WTC11 (cell line): Measurements from ENCODE around the gene RAD51. TPM values are rescaled to one million over a fixed set of nuclear protein-coding genes. Genes with fewer than 3 reads are reported as not detected.

Experiments used
- ATAC-seq: fragments of 200-7000 bp; cut with Tn5 transposase; 2 replicates; pipeline ENCODE4 v1.10.0; 2021; ENCODE audit warnings: mild to moderate bottlenecking, moderate library complexity
- CTCF ChIA-PET: fragments of 300-600 bp; sonication (Branson Sonifier 250); formaldehyde crosslinking; loops from one replicate; lab custom pipeline; 2021; ENCODE audit warnings: antibody characterized with exemption; lab: Charles Lee
- POLR2A ChIA-PET: fragments of 350-600 bp; sonication (Branson Sonifier 250); formaldehyde crosslinking; loops from one replicate; lab custom pipeline; 2021; ENCODE audit warnings: antibody characterized with exemption; lab: Charles Lee
- DNase-seq: peaks from one replicate; pipeline ENCODE4 v3.0.0; 2021; ENCODE audit warnings: low spot score
- H3K27ac Mint-ChIP-seq: 2 replicates; pipeline ENCODE4 v1.8.0; 2021; ENCODE audit warnings: mixed read lengths
- H3K27me3 Mint-ChIP-seq: 2 replicates; pipeline ENCODE4 v1.8.0; 2021; ENCODE audit warnings: low read depth, mild to moderate bottlenecking, moderate library complexity, mixed read lengths
- H3K36me3 Mint-ChIP-seq: 2 replicates; pipeline ENCODE4 v1.8.0; 2021; ENCODE audit warnings: mixed read lengths
- H3K4me1 Mint-ChIP-seq: 2 replicates; pipeline ENCODE4 v1.8.0; 2022; ENCODE audit warnings: mixed read lengths
- H3K4me3 Mint-ChIP-seq: 2 replicates; pipeline ENCODE4 v1.8.0; 2021; ENCODE audit warnings: mild to moderate bottlenecking, moderate library complexity, mixed read lengths
- H3K9me3 Mint-ChIP-seq: 2 replicates; pipeline ENCODE4 v1.8.0; 2021; ENCODE audit warnings: mixed read lengths
- GRHL2 ChIP-seq: fragments of 250-450 bp; sonication (Bioruptor Pico); IDR thresholded peaks from 2 replicates; pipeline ENCODE4 v1.8.0; 2022; ENCODE audit warnings: mild to moderate bottlenecking, moderate library complexity; ENCODE audit not compliant: insufficient replicate concordance, severe bottlenecking
- NFE2L1 ChIP-seq: sonication (generic); formaldehyde crosslinking; IDR thresholded peaks from 2 replicates; pipeline ENCODE4 v1.8.1; 2023; ENCODE audit warnings: missing genetic modification reagents
- SP1 ChIP-seq: sonication (generic); formaldehyde crosslinking; conservative IDR thresholded peaks from 2 replicates; pipeline ENCODE4 v1.8.1; 2022; ENCODE audit warnings: missing genetic modification reagents
- ZNF219 ChIP-seq: sonication (generic); formaldehyde crosslinking; IDR thresholded peaks from 2 replicates; pipeline ENCODE4 v1.8.0; 2023; ENCODE audit warnings: missing genetic modification reagents, mild to moderate bottlenecking, borderline replicate concordance
- ZNF263 ChIP-seq: sonication (generic); formaldehyde crosslinking; IDR thresholded peaks from 2 replicates; pipeline ENCODE4 v1.8.1; 2022; ENCODE audit warnings: low read depth, mild to moderate bottlenecking, moderate library complexity, missing genetic modification reagents
- total RNA-seq: library from RNA; stranded (reverse); gene quantifications from 3 replicates; pipeline ENCODE4 v1.2.3, GENCODE V29; 2021
- TF ChIP-seq, protein P1 (sequence below): sonication (generic); formaldehyde crosslinking; conservative IDR thresholded peaks from 2 replicates; pipeline ENCODE4 v1.8.1; 2022; ENCODE audit warnings: mild to moderate bottlenecking, missing genetic modification reagents
- TF ChIP-seq, protein P2 (sequence below): sonication (generic); formaldehyde crosslinking; IDR thresholded peaks from 2 replicates; pipeline ENCODE4 v1.8.1; 2022; ENCODE audit warnings: low read depth, missing genetic modification reagents, borderline replicate concordance
- TF ChIP-seq, protein P3 (sequence below): sonication (generic); formaldehyde crosslinking; IDR thresholded peaks from 2 replicates; pipeline ENCODE4 v1.8.0; 2022; ENCODE audit warnings: mild to moderate bottlenecking, missing genetic modification reagents
- TF ChIP-seq, protein P4 (sequence below): sonication (generic); formaldehyde crosslinking; IDR thresholded peaks from 2 replicates; pipeline ENCODE4 v1.8.1; 2023; ENCODE audit warnings: mild to moderate bottlenecking, missing genetic modification reagents, borderline replicate concordance
- TF ChIP-seq, protein P5 (sequence below): fragments of 200-600 bp; IDR thresholded peaks from 2 replicates; pipeline ENCODE4 v1.8.0; 2022; ENCODE audit warnings: antibody characterized with exemption
- TF ChIP-seq, protein P6 (sequence below): fragments of 250-450 bp; sonication (Bioruptor Pico); IDR thresholded peaks from 2 replicates; pipeline ENCODE4 v1.9.0; 2021; ENCODE audit warnings: mild to moderate bottlenecking
- TF ChIP-seq, protein P7 (sequence below): sonication (generic); formaldehyde crosslinking; IDR thresholded peaks from 2 replicates; pipeline ENCODE4 v1.8.0; 2022; ENCODE audit warnings: mild to moderate bottlenecking, missing genetic modification reagents
- TF ChIP-seq, protein P8 (sequence below): fragments of 250-450 bp; sonication (Bioruptor Pico); IDR thresholded peaks from 2 replicates; pipeline ENCODE4 v1.9.0; 2021; ENCODE audit warnings: mild to moderate bottlenecking
- TF ChIP-seq, protein P9 (sequence below): sonication (generic); formaldehyde crosslinking; IDR thresholded peaks from 2 replicates; pipeline ENCODE4 v1.8.0; 2022; ENCODE audit warnings: mild to moderate bottlenecking, missing genetic modification reagents

The RAD51 gene
- total RNA-seq, 1 experiment from 2014 or later: 36.4 TPM

DNA sequence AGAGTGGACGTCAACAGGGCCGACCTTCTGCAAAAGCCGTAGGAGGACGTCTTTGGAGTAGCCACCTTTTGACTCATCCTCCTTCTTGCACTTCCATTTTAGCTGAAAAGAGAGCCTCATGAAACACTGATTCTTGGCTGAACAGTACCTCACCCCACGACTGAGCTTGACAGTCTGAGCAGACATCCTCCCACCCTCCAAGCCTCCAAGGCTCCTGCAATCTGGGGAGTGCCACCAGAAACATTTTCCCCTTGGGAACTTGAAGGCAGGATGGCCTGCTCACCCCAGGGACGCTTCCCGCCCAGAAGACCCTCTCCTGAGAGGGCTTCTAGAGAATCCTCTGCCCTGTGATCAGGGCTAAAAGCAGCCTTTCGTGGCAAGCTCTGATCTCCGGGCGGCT is 80.0 kb downstream of the RAD51 start:
- ATAC-seq (no peak), DNase-seq (no peak)
- Mint-ChIP-seq H3K36me3 (peaks cover 27% of the 10 kb centered on the region), H3K4me1 (no peaks in the 10 kb centered on the region), H3K4me3 (no peak overlapping the region), H3K27me3 (no peaks in the 10 kb centered on the region), H3K9me3 (no peaks in the 10 kb centered on the region), H3K27ac (no peak overlapping the region)
- CTCF ChIA-PET: no interaction called here
- POLR2A ChIA-PET: no interaction called here
- TF ChIP-seq GRHL2 (CRISPR knock-in tag) (no peak), ZNF263 (no peak), SP1 (CRISPR knock-in tag) (no peak), NFE2L1 (CRISPR knock-in tag) (no peak)
- TF ChIP-seq, protein P1, sequence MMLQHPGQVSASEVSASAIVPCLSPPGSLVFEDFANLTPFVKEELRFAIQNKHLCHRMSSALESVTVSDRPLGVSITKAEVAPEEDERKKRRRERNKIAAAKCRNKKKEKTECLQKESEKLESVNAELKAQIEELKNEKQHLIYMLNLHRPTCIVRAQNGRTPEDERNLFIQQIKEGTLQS (CRISPR knock-in tag): no peak
- TF ChIP-seq, protein P2, sequence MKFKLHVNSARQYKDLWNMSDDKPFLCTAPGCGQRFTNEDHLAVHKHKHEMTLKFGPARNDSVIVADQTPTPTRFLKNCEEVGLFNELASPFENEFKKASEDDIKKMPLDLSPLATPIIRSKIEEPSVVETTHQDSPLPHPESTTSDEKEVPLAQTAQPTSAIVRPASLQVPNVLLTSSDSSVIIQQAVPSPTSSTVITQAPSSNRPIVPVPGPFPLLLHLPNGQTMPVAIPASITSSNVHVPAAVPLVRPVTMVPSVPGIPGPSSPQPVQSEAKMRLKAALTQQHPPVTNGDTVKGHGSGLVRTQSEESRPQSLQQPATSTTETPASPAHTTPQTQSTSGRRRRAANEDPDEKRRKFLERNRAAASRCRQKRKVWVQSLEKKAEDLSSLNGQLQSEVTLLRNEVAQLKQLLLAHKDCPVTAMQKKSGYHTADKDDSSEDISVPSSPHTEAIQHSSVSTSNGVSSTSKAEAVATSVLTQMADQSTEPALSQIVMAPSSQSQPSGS (CRISPR knock-in tag): no peak
- TF ChIP-seq, protein P3, sequence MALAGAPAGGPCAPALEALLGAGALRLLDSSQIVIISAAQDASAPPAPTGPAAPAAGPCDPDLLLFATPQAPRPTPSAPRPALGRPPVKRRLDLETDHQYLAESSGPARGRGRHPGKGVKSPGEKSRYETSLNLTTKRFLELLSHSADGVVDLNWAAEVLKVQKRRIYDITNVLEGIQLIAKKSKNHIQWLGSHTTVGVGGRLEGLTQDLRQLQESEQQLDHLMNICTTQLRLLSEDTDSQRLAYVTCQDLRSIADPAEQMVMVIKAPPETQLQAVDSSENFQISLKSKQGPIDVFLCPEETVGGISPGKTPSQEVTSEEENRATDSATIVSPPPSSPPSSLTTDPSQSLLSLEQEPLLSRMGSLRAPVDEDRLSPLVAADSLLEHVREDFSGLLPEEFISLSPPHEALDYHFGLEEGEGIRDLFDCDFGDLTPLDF: no peak
- TF ChIP-seq, protein P4, sequence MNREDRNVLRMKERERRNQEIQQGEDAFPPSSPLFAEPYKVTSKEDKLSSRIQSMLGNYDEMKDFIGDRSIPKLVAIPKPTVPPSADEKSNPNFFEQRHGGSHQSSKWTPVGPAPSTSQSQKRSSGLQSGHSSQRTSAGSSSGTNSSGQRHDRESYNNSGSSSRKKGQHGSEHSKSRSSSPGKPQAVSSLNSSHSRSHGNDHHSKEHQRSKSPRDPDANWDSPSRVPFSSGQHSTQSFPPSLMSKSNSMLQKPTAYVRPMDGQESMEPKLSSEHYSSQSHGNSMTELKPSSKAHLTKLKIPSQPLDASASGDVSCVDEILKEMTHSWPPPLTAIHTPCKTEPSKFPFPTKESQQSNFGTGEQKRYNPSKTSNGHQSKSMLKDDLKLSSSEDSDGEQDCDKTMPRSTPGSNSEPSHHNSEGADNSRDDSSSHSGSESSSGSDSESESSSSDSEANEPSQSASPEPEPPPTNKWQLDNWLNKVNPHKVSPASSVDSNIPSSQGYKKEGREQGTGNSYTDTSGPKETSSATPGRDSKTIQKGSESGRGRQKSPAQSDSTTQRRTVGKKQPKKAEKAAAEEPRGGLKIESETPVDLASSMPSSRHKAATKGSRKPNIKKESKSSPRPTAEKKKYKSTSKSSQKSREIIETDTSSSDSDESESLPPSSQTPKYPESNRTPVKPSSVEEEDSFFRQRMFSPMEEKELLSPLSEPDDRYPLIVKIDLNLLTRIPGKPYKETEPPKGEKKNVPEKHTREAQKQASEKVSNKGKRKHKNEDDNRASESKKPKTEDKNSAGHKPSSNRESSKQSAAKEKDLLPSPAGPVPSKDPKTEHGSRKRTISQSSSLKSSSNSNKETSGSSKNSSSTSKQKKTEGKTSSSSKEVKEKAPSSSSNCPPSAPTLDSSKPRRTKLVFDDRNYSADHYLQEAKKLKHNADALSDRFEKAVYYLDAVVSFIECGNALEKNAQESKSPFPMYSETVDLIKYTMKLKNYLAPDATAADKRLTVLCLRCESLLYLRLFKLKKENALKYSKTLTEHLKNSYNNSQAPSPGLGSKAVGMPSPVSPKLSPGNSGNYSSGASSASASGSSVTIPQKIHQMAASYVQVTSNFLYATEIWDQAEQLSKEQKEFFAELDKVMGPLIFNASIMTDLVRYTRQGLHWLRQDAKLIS (CRISPR knock-in tag): no peak
- TF ChIP-seq, protein P5, sequence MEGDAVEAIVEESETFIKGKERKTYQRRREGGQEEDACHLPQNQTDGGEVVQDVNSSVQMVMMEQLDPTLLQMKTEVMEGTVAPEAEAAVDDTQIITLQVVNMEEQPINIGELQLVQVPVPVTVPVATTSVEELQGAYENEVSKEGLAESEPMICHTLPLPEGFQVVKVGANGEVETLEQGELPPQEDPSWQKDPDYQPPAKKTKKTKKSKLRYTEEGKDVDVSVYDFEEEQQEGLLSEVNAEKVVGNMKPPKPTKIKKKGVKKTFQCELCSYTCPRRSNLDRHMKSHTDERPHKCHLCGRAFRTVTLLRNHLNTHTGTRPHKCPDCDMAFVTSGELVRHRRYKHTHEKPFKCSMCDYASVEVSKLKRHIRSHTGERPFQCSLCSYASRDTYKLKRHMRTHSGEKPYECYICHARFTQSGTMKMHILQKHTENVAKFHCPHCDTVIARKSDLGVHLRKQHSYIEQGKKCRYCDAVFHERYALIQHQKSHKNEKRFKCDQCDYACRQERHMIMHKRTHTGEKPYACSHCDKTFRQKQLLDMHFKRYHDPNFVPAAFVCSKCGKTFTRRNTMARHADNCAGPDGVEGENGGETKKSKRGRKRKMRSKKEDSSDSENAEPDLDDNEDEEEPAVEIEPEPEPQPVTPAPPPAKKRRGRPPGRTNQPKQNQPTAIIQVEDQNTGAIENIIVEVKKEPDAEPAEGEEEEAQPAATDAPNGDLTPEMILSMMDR: no peak
- TF ChIP-seq, protein P6, sequence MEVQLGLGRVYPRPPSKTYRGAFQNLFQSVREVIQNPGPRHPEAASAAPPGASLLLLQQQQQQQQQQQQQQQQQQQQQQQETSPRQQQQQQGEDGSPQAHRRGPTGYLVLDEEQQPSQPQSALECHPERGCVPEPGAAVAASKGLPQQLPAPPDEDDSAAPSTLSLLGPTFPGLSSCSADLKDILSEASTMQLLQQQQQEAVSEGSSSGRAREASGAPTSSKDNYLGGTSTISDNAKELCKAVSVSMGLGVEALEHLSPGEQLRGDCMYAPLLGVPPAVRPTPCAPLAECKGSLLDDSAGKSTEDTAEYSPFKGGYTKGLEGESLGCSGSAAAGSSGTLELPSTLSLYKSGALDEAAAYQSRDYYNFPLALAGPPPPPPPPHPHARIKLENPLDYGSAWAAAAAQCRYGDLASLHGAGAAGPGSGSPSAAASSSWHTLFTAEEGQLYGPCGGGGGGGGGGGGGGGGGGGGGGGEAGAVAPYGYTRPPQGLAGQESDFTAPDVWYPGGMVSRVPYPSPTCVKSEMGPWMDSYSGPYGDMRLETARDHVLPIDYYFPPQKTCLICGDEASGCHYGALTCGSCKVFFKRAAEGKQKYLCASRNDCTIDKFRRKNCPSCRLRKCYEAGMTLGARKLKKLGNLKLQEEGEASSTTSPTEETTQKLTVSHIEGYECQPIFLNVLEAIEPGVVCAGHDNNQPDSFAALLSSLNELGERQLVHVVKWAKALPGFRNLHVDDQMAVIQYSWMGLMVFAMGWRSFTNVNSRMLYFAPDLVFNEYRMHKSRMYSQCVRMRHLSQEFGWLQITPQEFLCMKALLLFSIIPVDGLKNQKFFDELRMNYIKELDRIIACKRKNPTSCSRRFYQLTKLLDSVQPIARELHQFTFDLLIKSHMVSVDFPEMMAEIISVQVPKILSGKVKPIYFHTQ (CRISPR knock-in tag): no peak

DNA sequence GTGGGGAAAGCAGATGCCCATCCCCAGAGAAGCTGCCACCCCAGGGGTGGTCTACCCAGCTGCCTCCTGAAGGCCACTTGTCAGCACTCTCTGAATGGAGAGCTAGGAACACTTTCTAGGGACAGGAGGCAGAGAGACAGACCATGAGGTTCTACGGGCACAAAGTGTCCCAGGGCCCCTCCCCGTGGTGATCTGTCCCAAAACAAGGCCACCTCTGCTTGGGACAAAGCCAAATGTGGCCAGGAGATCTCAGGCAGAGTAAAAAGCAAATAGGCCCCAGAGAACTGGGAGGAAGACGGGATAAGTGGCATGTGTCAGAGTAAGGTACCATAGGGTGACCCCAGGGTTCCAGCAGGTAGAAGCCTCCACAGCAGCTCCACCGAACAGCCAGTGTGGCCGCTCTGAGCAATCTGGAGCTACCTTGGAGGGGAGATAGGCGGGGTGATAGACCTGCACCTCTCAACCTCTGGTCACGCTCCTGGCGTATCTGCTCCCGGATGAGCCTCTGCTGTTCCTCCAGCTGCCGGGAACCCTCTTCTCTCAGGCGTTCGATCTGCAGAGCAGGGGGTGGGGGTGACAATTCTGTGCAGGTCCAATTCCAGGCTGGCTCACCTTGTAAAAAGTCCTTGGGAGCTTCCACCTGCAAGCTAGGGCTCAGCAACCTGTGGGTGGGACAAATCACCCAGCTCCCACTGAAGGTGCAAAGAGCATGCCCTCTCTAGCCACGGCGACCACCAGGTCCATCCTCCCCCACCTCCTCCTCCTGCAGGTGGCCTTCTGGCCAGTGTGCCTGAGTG is 81.0 kb downstream of the RAD51 start:
- CTCF ChIA-PET: interaction anchor here (0.6 to 1.5 kb wide), 2 partner anchors 11 to 82 kb away, joined by 3 to 4 read pairs; no protein-coding TSS in a partner anchor
- H3K4me1 Mint-ChIP-seq: no peaks in the 10 kb centered on the region

More for the DNA sequence above, 81.0 kb downstream of the RAD51 start:
- no peak overlapping the region for H3K4me3 Mint-ChIP-seq
- no peaks in the 10 kb centered on the region for H3K9me3 Mint-ChIP-seq
- TF ChIP-seq, protein P7, sequence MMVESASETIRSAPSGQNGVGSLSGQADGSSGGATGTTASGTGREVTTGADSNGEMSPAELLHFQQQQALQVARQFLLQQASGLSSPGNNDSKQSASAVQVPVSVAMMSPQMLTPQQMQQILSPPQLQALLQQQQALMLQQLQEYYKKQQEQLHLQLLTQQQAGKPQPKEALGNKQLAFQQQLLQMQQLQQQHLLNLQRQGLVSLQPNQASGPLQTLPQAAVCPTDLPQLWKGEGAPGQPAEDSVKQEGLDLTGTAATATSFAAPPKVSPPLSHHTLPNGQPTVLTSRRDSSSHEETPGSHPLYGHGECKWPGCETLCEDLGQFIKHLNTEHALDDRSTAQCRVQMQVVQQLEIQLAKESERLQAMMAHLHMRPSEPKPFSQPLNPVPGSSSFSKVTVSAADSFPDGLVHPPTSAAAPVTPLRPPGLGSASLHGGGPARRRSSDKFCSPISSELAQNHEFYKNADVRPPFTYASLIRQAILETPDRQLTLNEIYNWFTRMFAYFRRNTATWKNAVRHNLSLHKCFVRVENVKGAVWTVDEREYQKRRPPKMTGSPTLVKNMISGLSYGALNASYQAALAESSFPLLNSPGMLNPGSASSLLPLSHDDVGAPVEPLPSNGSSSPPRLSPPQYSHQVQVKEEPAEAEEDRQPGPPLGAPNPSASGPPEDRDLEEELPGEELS (CRISPR knock-in tag): no peak
- TF ChIP-seq, protein P8, sequence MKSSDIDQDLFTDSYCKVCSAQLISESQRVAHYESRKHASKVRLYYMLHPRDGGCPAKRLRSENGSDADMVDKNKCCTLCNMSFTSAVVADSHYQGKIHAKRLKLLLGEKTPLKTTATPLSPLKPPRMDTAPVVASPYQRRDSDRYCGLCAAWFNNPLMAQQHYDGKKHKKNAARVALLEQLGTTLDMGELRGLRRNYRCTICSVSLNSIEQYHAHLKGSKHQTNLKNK (CRISPR knock-in tag): no peak
- TF ChIP-seq ZNF219 (CRISPR knock-in tag): no peak
- TF ChIP-seq, protein P9, sequence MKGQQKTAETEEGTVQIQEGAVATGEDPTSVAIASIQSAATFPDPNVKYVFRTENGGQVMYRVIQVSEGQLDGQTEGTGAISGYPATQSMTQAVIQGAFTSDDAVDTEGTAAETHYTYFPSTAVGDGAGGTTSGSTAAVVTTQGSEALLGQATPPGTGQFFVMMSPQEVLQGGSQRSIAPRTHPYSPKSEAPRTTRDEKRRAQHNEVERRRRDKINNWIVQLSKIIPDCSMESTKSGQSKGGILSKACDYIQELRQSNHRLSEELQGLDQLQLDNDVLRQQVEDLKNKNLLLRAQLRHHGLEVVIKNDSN (CRISPR knock-in tag): no peak
- TF ChIP-seq, all 79 proteins: peak for 0
- Mint-ChIP-seq H3K27me3 (no peaks in the 10 kb centered on the region), H3K27ac (no peak overlapping the region), H3K36me3 (peaks cover 27% of the 10 kb centered on the region)
- ATAC-seq (no peak), DNase-seq (no peak)
- POLR2A ChIA-PET: no interaction called here
